ENCODE data around the gene TFDP1.
A peak's percentile ranks its signal among the peaks of the same experiment; 100 is the strongest.

Gene TFDP1

GRCh38 chr13:113666951-113667701 is 82.6 kb downstream of the TFDP1 start, which contains the start of gene GRK1:
Gene GRK1, plus strand, starts transcription at chr13:113667219. Its CDS starts 168 bp downstream, at chr13:113667387.
- no peak for DNase-seq (ENCODE audit: low read depth)

DNA sequence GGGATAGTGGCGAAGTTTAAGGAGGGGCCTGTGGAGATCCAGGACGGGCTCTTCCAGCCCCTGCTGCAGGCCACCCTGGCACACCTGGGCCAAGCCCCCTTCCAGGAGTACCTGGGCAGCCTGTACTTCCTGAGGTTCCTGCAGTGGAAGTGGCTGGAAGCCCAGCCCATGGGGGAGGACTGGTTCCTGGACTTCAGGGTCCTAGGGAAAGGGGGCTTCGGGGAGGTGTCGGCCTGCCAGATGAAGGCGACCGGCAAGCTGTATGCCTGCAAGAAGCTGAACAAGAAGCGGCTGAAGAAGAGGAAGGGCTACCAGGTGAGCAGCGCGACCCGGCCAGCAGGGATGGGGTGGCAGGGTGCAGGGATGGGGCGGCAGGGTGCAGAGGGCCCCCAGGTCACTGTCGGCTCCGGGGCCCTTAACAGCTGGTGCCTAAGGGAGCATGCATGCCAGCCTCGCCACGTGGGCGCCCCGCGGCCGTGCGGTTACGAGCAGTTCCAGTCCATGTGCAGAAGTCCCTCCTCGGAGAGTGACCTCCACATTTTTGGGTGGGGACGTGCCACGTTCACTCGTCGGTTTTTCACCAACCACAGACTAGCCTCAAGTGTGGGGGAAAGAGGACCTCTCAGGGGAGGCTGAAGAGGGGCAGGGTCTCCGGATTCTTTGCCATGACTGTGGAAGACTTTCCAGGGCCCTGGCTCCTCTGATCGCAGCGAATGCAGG is 83.4 kb downstream of the TFDP1 start:
- no peak for DNase-seq (ENCODE audit: low read depth)

DNA sequence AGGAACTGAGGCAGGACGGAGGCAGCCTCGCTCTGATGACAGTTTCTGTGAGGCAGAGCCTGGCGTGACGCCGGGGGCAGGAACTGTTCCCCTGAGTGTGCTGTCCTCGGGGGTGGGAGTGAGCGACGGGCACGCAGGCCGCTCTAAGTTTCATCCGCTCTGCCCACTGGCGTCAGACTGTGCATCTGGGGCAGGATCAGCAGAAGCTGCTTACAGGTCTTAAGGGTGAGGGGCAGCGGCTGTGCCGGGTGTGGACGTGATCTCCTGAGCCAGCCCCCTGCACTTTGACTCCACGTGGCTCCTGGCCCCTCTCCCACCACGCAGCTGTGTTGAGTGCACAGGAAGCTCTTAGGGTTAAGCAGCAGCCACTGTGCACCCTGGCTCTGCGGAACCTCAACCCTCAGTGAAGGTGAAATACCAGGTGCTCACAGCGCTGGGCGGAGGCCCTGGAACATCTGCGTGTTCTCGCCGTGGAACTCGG is 84.0 kb downstream of the TFDP1 start:
- DNase-seq (ENCODE audit: low read depth), result no peak

DNA sequence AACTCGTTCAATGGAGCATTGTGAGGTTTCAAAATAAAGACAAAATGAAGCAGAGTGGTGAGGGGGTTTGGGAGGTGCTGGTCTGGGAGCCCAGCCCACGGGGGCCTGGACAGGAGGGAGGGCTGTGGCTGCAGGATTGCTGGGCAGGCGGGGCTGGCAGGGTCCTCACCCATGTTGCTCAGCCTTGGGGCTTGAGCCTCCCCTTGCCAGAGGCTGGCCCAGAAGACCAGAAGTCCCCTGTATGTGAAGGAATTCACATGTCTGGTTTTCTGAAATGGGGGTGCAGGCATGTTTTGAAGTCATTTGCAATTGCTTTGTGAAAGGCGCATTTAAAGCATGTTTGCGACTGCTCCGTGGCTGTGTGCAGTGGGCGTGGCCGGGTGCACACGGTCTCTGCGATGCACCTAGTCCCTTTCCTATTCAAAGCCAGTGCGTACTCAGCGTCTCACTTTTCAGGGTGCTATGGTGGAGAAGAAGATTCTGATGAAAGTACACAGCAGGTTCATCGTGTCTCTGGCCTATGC is 84.7 kb downstream of the TFDP1 start:
- no peak for DNase-seq (ENCODE audit: low read depth)

DNA sequence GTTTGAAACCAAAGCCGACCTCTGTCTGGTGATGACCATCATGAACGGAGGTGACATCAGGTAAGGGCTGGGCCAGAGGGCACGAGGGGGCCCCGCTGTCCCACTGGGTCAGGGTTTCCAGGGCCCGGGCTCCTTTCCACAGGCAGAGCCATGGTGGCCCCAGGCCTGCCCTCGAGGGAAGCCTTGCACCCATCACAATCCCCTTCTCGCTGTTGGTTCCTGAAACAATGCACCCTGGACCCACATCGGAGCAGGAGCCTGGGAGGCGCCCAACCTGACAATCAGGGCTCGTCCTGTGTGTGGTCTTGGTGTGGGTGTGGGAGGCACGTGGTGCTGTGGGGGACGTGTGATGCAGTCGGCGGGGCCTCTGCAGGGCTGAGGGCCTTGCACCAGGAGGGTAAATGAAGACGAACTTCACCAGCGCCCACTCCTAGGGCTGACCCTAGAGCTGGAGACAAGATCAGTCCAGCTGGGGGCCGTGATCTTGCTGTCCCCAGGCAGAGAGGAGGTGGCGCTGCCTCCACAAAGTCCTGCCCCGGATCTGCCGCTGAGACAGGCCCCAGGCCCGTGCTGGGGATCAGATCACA is 85.3 kb downstream of the TFDP1 start:
- no peak for DNase-seq (ENCODE audit: low read depth)

- DNase-seq (ENCODE audit: low read depth), result no peak
Measured at GRCh38 chr13:113670541-113670940, 86.0 kb downstream of the TFDP1 start.

DNA sequence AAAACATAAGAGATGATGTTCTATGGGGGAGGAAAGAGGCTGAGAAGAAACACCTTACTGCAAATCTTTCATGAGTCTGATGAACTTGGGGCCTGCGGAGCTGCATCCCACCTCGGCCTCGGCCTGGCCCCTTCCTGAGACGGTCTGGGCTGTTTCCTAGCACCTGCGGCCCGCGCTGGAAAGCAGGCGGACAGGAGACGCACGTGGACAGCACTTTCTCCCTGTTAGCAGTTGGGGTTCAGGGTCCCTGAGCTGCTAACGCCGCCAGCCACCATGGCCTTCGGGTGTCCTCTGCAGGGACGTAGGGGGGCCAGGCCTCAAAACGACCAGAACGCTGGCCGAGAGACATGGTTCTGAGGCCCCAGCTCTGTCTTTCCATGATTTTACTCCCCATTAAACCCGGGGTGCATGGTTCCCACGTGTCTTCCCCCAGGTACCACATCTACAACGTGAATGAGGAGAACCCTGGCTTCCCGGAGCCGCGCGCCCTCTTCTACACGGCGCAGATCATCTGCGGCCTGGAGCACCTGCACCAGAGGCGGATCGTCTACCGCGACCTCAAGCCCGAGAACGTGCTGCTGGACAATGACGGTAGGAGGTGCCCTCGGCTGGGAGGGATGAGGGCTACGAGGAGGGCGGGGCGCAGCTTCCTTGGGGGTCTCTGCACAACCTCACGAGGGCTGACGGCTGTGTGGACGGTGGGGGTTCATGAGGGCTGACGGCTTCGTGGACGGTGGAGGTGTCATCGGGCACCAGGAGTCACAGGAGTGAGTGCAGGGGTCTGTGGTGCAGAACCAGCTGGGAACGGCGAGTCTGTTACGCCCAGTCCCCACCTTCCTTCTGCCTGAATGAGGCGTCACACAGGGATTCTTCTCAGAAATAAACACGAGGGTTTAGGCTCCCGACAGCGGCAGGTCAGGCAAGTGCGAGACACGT is 86.8 kb downstream of the TFDP1 start:
- DNase-seq (ENCODE audit: low read depth), result no peak

GRCh38 chr13:113672002-113672651 is 87.6 kb downstream of the TFDP1 start:
- DNase-seq (ENCODE audit: low read depth), result peak; percentile 35

Data from amniotic epithelial cell (primary cell).